GM18502 (cell line): ENCODE measurements around the gene RABGAP1L.

Experiments used
- ATAC-seq: cut with Tn5 transposase; IDR thresholded peaks from one replicate; pipeline ENCODE4 v1.9.1; 2021; ENCODE audit warnings: mild to moderate bottlenecking; ENCODE audit not compliant: unreplicated experiment, poor library complexity

The RABGAP1L gene

DNA sequence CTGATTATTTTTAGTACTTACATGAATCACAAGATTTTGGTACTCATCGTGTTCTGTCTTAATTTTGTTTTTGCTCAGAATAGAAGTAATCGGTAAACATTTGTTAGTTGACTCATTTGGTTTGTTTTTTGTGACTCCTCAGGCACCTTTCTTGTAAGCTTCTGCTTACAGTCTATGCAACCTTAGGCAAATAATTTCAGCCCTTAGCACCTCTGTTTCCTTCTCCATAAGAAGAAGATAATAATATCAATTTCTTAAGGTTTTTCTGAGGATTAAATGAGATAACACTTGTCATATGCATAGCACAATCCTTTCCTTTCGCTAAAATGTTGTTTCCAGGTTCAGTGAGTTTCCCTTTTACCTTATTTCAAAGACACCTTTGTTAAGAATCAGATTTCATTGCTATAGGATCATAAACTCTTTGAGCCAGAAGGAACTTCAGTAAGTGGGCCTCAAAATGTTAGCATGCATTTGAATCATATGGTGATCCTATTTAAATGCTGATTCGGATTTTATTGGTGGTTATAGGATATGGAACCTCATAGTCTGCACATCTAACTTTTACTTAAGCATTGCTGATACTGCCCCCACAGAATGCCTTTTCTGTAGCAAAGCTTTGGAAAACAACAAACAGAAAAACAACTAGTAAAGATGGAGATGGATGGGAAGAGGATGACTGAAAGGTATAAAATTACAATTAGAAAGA is 567.7 kb downstream of the RABGAP1L start:
- ATAC-seq = no peak

GRCh38 chr1:174734270-174734669 is 575.0 kb downstream of the RABGAP1L start:
- no peak for ATAC-seq

GRCh38 chr1:174736831-174737230 is 577.5 kb downstream of the RABGAP1L start:
- ATAC-seq = no peak

GRCh38 chr1:174740249-174740968 is 581.1 kb downstream of the RABGAP1L start:
- no peak for ATAC-seq

DNA sequence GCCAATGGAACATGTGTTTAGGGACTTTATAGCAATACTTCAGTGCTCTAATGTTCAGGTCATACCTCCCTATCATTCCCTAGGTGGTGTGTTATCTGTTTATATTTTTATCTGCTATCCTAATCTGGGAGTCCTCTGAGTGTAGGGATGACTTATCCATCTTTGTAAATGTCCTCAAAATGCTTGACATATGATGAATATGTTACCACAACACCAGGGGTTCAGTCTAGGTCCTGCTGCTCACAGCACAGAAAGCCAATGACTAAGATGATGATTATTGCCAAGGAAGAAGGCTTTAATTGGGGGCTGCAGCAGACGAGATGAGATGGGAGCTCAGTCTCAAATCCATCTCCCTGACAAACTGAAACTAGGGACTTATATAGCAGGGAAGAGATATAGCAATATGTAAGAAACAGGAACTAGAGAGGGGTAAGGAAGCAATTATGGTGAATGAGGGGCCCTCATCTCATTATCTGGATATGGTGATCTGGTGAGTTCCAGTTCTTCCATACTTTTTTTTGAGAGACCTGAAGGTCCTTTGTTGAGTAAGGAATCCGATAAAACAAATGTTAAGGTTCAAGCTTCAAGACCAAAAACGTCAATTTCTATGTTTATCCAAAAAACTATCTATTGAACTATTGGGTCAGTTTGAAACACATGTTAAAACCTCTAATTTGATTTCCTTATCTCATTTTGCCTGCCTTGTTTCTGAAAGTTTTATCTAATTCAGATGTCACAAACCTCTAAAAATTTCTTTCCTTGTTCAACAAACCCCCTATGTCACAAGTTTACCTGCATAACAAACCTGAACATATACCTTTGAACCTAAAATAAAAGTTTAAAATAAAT is 583.7 kb downstream of the RABGAP1L start:
- ATAC-seq = no peak

- ATAC-seq = no peak
Observed at GRCh38 chr1:174743654-174744561, 584.6 kb downstream of the RABGAP1L start.

DNA sequence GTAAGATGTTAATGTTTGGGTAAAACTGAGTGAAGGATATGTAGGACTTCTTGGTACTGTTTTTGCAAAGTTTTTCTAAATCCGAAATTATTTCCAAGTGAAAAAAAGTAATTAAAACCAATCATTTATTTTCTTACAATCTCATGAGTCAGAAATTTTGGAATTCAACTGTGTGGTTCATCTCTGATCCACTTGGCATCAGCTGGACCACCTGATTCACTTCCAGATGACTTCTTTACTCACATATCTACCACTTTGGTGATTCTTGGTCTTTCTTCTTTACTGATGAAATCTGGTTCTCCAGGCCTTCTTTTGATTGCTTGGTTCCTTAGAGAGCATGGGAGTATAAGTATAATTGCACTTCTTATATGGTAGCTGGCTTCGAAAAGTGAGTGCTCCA is 585.6 kb downstream of the RABGAP1L start:
- ATAC-seq = no peak

DNA sequence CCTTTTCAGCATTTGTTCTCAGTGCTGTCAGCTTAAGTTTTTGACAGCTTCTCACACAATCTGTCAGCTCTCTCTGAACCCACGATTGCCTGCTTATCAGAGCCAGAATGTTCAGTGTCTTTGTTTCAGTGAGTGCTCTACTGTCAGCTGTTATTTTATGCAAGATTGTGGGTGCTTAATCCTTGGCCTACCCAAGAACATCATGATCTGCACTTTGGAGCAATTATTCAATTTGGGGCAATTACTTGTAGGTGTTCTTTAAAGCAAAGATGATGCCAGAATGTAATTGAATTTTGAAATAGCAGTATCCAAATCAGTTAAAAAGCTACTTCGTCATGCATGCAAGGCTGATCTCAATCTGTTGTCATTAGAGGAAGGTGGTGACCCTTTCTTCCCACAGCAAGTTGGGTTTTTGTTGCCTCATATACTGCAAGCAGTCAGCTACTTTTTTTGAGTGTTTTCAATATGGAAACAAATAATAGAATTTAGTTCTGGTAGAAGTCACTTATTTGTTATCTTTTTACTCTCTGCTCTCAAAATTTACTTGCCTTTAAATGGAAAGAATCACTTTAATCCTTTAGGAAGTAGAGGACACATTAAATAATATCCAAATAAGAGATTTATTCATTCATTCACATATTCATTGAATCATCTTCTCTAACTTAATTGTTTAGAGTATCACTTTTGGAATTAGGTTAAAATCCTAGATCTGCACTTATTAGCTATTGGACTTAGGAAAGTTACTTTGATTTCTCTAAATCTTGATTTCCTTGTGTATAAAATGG is 586.9 kb downstream of the RABGAP1L start:
- ATAC-seq = no peak

DNA sequence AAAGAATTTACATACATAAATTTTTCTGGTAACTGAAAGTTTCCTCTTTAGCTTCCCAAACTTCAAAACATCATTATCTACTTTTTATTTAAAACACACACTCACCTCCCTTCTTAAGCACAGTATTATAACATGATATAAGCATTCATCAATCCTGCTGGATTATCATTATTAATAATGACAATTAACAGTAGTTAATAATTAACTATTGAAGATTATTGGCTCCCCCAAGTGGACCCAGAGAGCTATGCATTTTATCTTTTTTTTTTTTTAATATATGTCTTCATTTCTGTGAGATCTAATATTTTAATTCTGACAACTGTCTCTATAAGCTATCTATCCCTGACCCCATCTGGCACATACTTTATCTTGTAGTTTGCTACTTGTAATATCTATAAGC is 588.3 kb downstream of the RABGAP1L start:
- ATAC-seq = no peak

- no peak for ATAC-seq
Observed at GRCh38 chr1:174748586-174748985, 589.3 kb downstream of the RABGAP1L start.

GRCh38 chr1:174753131-174753530 is 593.8 kb downstream of the RABGAP1L start:
- no peak for ATAC-seq

DNA sequence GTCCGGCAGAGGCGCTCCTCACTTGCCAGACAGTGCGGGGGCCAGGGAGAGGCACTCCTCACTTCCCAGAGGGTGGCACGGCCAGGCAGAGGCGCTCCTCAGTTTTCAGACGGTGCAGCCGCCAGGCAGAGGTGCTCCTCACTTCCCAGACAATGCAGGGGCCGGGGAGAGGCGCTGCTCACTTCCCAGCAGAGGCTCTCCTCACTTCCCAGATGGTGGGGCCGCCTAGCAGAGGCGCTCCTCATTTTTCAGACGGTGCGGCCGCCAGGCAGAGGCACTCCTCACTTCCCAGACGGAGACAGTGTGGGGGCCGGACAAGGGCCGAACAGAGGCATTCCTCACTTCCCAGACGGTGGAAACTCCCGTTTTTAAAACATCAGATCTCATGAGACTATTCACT is 602.0 kb downstream of the RABGAP1L start:
- ATAC-seq = no peak

DNA sequence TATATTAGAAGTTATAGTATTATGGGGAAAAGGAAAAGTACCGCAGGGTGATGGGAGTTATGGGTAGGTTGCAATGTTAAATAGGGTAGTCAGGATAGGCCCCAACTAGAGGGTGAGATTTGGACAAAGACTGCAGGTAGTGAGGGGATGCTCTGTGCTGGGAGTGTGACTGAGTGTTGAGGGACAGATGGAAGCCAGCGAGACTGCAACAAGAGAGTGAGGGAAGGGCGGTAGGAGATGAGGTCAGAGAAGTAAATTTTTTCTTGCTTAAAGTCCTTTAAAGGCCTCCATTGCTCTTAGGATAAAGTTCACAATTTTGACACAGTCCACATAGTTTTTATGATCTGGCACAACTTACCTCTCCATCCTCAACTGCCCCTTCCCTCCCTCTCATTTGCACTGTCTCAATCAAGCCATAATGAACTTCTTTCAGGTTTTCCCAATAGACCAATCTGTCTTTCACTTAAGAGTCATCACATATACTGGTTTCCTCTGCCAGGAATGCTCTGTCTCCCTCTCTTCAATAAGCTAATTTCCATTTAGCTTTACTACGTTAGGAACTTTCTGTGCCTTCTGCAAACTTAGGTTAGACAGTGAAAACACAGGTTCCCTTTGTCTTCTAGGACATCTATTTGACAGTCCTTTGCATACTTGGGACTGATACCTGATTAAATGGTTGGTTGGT is 602.7 kb downstream of the RABGAP1L start:
- ATAC-seq = no peak

- ATAC-seq = no peak
Observed at GRCh38 chr1:174764191-174764590, 604.9 kb downstream of the RABGAP1L start.

- ATAC-seq = no peak
Observed at GRCh38 chr1:174766727-174767126, 607.4 kb downstream of the RABGAP1L start.

DNA sequence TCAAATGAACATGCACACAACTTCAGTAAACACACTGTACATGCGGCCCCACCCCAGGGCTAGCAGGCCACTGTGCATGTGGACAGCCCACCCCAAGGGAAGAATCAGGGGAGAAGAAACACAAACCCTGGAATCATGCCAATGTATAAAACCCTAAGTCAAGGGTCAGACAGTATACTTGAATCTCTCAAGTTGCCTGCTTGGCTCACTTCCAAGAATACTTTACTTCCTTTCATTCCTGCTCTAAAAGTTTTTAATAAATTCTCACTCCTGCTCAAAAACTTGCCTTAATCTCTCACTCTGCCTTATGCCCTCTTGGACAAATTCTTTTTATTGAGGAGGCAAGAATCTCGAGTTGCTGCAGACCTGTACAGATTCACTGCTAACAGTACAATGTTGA is 609.2 kb downstream of the RABGAP1L start:
- ATAC-seq = no peak

GRCh38 chr1:174768949-174769348 is 609.6 kb downstream of the RABGAP1L start:
- no peak for ATAC-seq

GRCh38 chr1:174769961-174770549 is 610.7 kb downstream of the RABGAP1L start:
- no peak for ATAC-seq
